ENCODE results near the gene GALR3.
A peak's percentile ranks its signal among the peaks of the same experiment; 100 is the strongest.

Gene GALR3

GRCh38 chr22:37817705-37818408, 5.3 kb upstream of the GALR3 start:
- TF ChIP-seq FOXM1 (IDR thresholded peaks at IDR 0.05; ENCODE audit: borderline replicate concordance, low read depth) (no peak), ZBTB7A (IDR thresholded peaks at IDR 0.05; ENCODE audit: low read depth) (peak; percentile 80; the same call in 1 of the 2 replicates), NFIC (IDR thresholded peaks at IDR 0.05) (0 out of 2 replicates have a peak, but pooled peaks have one; percentile 17), EGR1 (IDR thresholded peaks at IDR 0.05) (no peak), REST (IDR thresholded peaks at IDR 0.05; ENCODE audit: low read depth) (no peak), MAX (IDR thresholded peaks at IDR 0.05) (no peak), YY1 (IDR thresholded peaks at IDR 0.05; ENCODE audit: low read depth) (no peak), CEBPB (IDR thresholded peaks at IDR 0.05) (no peak), RAD21 (IDR thresholded peaks at IDR 0.05; ENCODE audit: low read depth) (peak; percentile 82), TAF1 (IDR thresholded peaks at IDR 0.05; ENCODE audit: low read depth) (no peak), TCF12 (IDR thresholded peaks at IDR 0.05; ENCODE audit: low read depth) (0 out of 2 replicates have a peak, but pooled peaks have one; percentile 23)

- TF ChIP-seq REST (IDR thresholded peaks at IDR 0.05; ENCODE audit: low read depth) (no peak), YY1 (IDR thresholded peaks at IDR 0.05; ENCODE audit: low read depth) (no peak), CEBPB (IDR thresholded peaks at IDR 0.05) (no peak), EGR1 (IDR thresholded peaks at IDR 0.05) (no peak), TEAD4 (IDR thresholded peaks at IDR 0.05) (no peak), MAX (IDR thresholded peaks at IDR 0.05) (no peak), FOXM1 (IDR thresholded peaks at IDR 0.05; ENCODE audit: borderline replicate concordance, low read depth) (no peak), USF1 (IDR thresholded peaks at IDR 0.05) (no peak), ZBTB7A (IDR thresholded peaks at IDR 0.05; ENCODE audit: low read depth) (no peak), RAD21 (IDR thresholded peaks at IDR 0.05; ENCODE audit: low read depth) (no peak), EP300 (IDR thresholded peaks at IDR 0.05; ENCODE audit: borderline replicate concordance) (no peak), TCF12 (IDR thresholded peaks at IDR 0.05; ENCODE audit: low read depth) (no peak), CREB1 (IDR thresholded peaks at IDR 0.05; ENCODE audit: low read depth) (no peak), TAF1 (IDR thresholded peaks at IDR 0.05; ENCODE audit: low read depth) (no peak)
Measured at GRCh38 chr22:37818409-37819104, 4.6 kb upstream of the GALR3 start.

- TF ChIP-seq CEBPB (IDR thresholded peaks at IDR 0.05) = no peak
- TF ChIP-seq RAD21 (IDR thresholded peaks at IDR 0.05; ENCODE audit: low read depth) = no peak
- TF ChIP-seq USF1 (IDR thresholded peaks at IDR 0.05) = no peak
- TF ChIP-seq FOXM1 (IDR thresholded peaks at IDR 0.05; ENCODE audit: borderline replicate concordance, low read depth) = no peak
- no peak for TF ChIP-seq ZBTB7A (IDR thresholded peaks at IDR 0.05; ENCODE audit: low read depth)
- TF ChIP-seq MAX (IDR thresholded peaks at IDR 0.05) = no peak
- no peak for TF ChIP-seq TCF12 (IDR thresholded peaks at IDR 0.05; ENCODE audit: low read depth)
- no peak for TF ChIP-seq REST (IDR thresholded peaks at IDR 0.05; ENCODE audit: low read depth)
Measured at GRCh38 chr22:37819105-37819433, 4.1 kb upstream of the GALR3 start.

- TF ChIP-seq TAF1 (IDR thresholded peaks at IDR 0.05; ENCODE audit: low read depth) (no peak), NFIC (IDR thresholded peaks at IDR 0.05) (no peak), REST (IDR thresholded peaks at IDR 0.05; ENCODE audit: low read depth) (no peak)
Measured at GRCh38 chr22:37820350-37820749, 2.8 kb upstream of the GALR3 start.
